GM21529 (cell line): ENCODE measurements around the gene INTS13.
A peak's percentile ranks its signal among the peaks of the same experiment; 100 is the strongest.
"Not testable (repeated sequence)": the region's sequence is repeated elsewhere in the genome, so short reads cannot be mapped to it uniquely, and the experiment has no call there.

Source experiments
- ATAC-seq: cut with Tn5 transposase; IDR thresholded peaks from one replicate; pipeline ENCODE4 v1.9.1; 2021; ENCODE audit not compliant: unreplicated experiment

INTS13 gene, protein sequence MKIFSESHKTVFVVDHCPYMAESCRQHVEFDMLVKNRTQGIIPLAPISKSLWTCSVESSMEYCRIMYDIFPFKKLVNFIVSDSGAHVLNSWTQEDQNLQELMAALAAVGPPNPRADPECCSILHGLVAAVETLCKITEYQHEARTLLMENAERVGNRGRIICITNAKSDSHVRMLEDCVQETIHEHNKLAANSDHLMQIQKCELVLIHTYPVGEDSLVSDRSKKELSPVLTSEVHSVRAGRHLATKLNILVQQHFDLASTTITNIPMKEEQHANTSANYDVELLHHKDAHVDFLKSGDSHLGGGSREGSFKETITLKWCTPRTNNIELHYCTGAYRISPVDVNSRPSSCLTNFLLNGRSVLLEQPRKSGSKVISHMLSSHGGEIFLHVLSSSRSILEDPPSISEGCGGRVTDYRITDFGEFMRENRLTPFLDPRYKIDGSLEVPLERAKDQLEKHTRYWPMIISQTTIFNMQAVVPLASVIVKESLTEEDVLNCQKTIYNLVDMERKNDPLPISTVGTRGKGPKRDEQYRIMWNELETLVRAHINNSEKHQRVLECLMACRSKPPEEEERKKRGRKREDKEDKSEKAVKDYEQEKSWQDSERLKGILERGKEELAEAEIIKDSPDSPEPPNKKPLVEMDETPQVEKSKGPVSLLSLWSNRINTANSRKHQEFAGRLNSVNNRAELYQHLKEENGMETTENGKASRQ

DNA sequence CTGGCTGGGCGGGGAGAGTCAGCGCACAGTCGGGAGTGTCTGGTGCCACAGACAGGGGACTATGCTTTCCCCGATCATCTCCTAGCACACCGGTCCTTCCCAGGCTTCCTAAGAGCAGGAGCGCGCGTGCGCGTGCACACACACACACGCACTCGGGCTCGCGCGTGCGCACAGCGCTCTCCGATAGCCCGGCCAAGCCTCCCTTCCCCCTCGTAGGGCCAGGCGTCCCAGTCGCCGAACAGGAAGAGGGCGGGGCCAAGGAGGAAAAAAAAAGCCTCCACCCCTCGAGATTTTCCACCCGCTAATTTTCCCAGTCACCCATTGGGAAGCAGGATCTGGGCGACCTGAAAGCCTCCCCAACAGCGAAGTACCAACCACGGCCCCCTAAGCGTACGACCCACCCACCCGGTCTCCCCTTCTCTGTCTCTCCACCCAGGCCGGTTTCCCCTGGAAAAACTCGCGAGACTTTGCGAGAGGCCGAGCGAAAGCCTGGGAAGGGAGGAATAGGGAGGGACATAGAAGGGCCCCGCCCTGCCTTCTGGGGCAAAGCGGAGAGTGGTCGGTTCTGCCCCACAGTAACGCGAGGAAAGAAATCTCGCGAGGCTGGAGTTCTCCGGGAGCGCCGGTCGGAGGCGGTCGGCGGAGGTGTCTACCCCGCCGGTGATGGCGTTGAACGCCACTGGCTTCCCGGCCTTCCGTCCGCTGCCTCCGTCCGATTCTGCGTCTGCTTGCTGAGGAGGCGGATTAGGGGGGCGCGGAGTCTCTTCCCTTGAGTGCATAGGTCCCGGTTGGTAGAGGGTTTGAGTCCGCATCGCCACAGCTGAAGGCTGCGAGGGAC lies at the start of gene INTS13, which contains the start of gene FGFR1OP2:
INTS13 (minus strand) TSS at position 119 of the 838 bp plus-strand sequence. CDS start 1,178 bp downstream, outside the sequence.
FGFR1OP2 (plus strand) TSS at position 608 of the 838 bp plus-strand sequence. CDS start 15,689 bp downstream, outside the sequence.
- peak; percentile 86 for ATAC-seq

- no peak for ATAC-seq
Measured at GRCh38 chr12:26982866-26983265, 45.1 kb upstream of the INTS13 start.

- ATAC-seq, result no peak
Measured at GRCh38 chr12:26979733-26980132, 42.0 kb upstream of the INTS13 start.

DNA sequence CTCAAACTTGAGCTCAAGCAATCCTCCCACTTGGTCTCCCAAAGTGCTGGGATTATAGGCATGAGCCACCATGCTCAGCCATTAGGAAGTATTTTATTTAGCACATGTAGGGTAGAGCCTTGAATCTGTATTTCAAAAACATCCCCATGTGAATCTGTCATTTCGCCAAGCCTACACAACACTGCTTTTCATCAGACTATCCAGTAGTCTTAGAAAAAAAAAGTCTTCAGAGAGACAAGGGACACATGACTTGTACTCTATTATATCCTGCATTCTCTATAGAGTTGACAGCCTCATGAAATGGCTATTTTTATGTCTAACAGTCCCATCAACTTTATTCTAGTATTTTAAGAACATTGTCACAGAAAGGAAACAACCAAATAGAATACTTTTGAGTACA lies 41.0 kb upstream of the INTS13 start:
- no peak for ATAC-seq

DNA sequence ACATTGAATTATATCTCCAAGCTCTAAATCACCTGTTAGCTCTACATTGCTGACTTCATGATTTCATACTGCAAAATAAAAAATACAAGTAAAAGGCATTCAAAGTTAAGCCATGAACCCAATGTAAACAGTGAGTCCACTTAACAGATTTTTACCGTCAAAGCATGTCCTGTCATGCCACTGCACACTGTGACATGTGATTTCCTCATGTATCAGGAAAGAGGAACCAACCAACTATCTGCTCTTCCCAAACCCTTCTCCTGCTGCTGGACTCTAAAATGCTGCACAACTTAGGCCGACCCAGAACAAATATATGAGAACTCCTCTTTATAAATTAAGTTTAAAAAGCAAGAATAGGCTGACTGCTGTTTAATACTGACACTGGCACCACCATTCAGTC lies 38.9 kb upstream of the INTS13 start:
- no peak for ATAC-seq

DNA sequence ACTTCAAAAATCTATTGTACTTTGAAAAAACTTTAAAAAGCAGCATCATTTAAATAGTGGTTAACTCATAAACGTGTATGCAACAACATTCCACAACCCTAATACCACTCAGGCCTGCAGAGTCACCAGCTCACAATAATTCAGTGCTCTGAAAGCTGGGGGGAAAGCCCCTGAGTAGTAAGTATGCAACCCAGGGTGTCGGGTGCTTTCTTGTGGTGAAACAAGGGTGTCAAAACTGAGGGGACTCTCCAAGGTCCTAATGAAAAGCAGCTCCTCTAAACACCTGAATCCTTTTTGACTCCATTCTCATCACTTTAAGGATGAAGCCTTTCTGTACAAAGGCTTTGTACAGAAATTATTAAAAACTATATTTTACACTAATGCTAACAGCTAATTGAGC lies 34.2 kb upstream of the INTS13 start:
- ATAC-seq, result peak; percentile 99

DNA sequence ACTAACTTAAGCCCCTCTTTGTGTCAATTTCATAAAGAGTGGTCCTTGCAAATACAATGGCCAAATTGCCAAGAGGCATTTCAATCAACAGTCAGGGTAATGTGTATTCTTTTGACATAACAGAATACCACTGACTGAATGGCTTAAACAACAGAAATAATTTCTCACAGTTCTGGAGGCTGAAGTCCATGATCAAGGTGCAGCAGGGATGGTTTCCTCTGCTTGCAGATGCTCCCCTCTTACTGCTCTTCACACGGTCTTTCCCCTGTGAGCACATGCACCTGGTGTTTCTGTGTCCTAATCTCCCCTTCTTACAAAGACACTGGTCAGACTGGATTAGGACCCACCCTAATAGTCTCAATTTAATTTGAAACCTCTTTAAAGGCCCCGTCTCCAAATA lies 32.4 kb upstream of the INTS13 start:
- no peak for ATAC-seq

DNA sequence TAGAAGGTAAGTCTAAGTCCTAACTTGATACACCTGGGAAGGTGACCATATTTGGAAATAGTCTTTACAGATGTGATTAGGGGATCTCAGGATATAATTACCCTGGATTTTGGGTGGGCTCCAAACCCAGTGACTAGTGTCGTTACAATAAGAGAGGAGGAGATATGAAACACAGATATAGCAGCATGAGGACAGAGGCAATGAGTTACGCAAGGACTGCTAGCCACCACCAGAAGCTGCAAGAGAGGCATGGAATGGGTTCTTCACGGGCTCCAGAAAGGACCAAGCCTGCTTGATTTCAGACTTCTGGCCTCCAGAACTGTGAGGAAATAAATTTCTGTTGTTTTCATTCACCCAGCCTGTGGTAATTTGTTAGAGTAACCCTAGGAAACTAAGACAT lies 29.1 kb upstream of the INTS13 start:
- no peak for ATAC-seq

DNA sequence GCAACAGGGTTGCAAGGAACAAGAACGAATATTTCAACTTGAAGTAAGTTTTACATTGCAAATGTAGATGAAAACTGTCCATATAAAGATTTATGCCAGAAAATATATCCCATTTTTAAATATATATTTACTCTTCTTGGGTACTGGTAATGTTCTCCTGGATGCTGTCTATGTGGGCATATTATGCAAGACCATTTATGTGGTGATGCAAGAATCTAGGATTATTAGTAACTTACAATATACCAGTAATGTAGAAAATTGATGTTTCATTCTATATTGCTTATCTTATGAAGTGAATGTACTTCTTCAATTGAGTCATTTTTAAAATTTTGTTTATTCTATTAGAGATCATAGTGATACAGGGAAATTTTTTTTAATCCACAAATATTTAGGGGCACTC lies 25.6 kb upstream of the INTS13 start:
- ATAC-seq, result no peak

DNA sequence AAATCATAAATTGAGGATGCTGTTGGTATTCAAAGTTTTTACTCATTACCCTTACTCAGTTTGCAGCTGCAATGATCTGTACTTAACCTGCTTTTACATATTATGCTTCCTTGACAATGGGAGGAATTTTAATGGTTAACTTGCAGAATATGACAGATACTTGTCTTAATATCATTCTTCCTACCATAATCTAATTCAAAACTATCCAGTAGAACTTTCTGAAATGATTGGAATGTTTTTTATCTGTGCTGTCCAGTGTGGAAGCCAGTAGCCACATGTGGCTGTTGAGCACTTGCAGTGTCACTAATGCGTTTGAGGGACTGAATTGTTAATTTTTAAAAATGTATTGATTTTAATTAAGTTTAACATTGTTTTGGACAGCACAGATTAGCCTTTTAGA lies 24.0 kb upstream of the INTS13 start:
- ATAC-seq, result no peak

- ATAC-seq, result not testable (repeated sequence)
Measured at GRCh38 chr12:26961391-26961790, 23.6 kb upstream of the INTS13 start.

DNA sequence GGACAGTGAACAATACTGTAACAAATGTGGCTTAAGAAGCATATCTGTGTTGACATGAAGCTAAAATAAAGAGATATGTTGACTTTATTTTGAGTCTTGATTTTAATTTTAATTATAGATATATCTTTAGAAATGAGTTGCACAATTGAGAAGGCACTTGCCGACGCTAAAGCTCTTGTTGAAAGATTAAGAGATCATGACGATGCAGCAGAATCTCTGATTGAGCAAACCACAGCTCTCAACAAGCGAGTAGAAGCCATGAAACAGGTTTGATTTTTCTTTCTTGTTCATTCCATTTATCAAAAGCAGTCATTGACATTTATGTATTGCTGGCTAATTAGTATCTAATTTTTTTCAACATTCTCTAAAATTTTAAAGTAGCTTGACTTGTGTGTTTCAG lies 16.2 kb upstream of the INTS13 start:
- no peak for ATAC-seq

DNA sequence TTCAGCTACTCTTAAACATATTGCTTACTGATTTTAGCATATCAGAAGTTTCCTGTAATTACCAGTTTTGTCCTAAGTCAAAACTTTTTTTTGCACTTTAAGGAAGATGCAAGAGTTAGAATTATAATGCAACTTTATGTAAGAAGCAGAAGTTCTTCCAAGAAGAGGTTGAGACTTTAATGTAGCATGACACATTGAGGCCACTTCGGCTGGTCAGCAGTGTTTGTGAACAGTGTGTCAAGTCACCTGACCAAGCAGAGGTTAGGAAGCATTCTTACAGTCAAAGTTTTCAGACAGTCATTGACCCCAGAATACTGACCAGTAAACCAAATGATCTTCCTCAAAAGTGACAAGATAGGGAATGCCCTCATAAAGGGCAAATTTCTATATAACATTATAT lies 15.7 kb upstream of the INTS13 start:
- ATAC-seq, result no peak

DNA sequence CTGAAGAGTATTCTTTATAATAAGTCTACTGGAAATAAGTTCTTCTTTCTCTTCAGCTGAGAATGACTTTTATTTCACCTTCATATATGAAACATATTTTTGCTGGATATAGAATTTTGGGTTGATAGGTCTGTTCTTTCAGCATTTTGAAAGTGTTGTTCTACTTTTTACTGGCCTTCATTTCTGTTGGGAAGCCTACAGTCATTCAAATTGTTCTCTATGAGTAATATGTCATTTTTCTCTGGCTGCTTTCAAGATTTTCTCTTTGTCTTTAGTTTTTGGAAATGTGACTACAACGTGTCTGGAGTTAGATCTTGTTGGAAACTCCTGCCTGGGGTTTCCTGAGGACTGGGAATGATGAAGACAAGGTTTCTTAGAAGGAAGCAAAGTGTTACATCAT lies 10.5 kb upstream of the INTS13 start:
- no peak for ATAC-seq

DNA sequence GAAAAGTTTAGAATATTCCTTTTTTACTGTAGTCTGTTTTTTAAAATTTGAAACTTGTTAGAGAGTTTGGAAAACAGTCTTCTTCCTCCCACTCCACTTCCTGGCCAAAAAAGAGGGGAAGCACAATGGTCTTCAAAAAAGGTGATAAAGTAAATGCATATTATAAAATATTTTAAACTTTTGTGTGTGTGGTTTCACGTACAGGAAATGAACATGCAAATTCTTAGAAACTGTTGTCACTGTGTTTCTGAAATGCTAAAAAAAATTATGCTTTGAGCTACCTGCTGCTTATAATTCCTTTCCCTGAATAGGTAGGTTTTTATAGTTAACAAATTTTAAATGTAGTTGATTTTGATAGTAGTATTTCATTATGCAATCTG lies 3.4 kb upstream of the INTS13 start:
- ATAC-seq, result no peak

DNA sequence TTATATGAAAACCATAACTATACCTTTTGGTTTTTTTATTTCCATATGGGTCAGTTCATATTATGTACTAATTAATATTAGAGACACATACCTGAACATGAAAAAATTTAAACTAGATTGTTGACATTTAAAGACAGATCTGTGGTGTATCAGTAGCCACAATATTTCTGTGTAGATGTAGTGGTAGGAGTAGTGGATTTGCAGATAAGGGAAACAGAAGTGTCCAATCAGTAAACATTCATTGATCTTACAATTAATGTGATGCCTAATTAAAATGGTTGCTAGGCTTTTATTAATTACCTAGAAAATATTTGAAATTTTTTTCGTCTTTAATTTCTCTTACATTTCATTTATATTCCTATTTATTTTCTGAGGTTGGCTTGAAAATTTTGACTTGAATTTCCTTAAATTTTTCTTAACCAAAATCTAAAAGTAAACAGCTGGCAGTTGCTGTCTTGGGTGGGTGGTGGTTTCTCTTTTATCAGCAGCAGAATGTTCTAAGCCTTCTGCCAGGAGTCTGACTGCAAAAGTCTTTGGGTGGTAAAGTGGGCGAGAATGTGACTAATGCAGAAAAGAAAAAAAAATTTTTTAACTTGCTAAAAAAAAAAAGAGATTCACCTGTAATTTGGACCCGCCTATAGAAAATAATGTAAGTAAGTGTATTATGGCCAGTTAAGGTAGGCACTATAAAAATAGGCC lies 2.9 kb upstream of the INTS13 start:
- no peak for ATAC-seq

- ATAC-seq, result no peak
Measured at GRCh38 chr12:26939953-26940352, 2.2 kb upstream of the INTS13 start.

DNA sequence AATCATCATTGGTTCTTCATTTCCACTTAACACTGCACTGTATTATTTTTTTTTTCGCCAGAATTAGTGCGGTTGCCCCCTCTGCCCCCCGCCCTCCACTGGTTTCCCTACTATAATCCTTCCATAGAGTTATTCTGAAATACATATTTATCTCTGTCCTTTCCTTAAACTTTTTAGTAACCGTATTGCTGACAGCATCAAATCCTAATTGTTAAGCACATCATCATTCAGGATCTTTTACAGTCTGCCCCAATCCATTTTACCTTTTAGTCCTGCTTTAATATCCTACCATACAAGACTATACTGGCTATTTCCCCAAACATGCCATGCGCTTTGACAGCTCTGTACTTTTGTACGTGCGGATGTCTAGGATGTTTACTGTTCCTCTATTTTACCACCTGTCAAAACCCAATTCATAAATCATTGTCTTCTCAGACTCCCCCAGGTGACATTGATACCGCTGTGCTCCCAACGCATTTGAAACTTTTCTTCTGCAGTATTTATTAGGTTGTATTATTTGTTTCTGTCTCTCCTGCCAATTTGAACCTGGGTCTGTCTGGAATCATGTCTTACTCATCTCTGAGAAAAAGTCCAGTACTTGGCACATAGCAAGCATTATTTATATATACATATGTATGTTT lies 1.5 kb upstream of the INTS13 start:
- no peak for ATAC-seq

GRCh38 chr12:26938701-26939062 lies 901 bp upstream of the INTS13 start:
- ATAC-seq, result peak; percentile 21

- ATAC-seq, result no peak
Measured at GRCh38 chr12:26937443-26937862, 328 bp downstream of the INTS13 start.
